Neural cell (in vitro differentiated cells): ENCODE data around the gene CLIP3. TPM values are rescaled to one million over a fixed set of nuclear protein-coding genes. Genes with fewer than 3 reads are reported as not detected.

Experiments
- H2AFZ ChIP-seq: fragments of 200-600, 300-800 bp; sonication (generic), shearing (Covaris generic); 2 replicates; pipeline ENCODE4 v1.6.0; 2014; ENCODE audit warnings: low read depth, mild to moderate bottlenecking, antibody characterized with exemption, low read length, moderate library complexity
- H3F3A ChIP-seq: fragments of 200-600 bp; shearing (Covaris generic); 2 replicates; pipeline ENCODE4 v1.6.1; 2016; ENCODE audit warnings: mild to moderate bottlenecking, moderate library complexity, mixed read lengths, antibody characterized with exemption, low read length; ENCODE audit not compliant: insufficient read depth, poor library complexity, severe bottlenecking
- H3K27ac ChIP-seq: fragments of 200-600, 300-800 bp; sonication (generic), shearing (Covaris generic); 2 replicates; pipeline ENCODE4 v1.5.1; 2014; ENCODE audit warnings: mild to moderate bottlenecking, low read length, moderate library complexity
- H3K27me3 ChIP-seq: fragments of 300-800, 200-600 bp; sonication (generic), shearing (Covaris generic); 2 replicates; pipeline ENCODE4 v1.6.0; 2014; ENCODE audit warnings: mild to moderate bottlenecking, low read depth, low read length, moderate library complexity; ENCODE audit not compliant: insufficient read depth
- H3K36me3 ChIP-seq: fragments of 300-800, 200-600 bp; sonication (generic), shearing (Covaris generic); 2 replicates; pipeline ENCODE4 v1.5.1; 2014; ENCODE audit warnings: mild to moderate bottlenecking, antibody characterized with exemption, low read length, moderate library complexity; ENCODE audit not compliant: insufficient read depth
- H3K4me2 ChIP-seq: fragments of 300-800, 200-600 bp; sonication (generic), shearing (Covaris generic); 2 replicates; pipeline ENCODE4 v1.6.0; 2014; ENCODE audit warnings: mild to moderate bottlenecking, low read length
- H3K4me3 ChIP-seq: fragments of 300-800, 200-600 bp; sonication (generic), shearing (Covaris generic); 2 replicates; pipeline ENCODE4 v1.5.1; 2014; ENCODE audit warnings: mild to moderate bottlenecking, low read length, moderate library complexity
- H3K79me2 ChIP-seq: fragments of 200-600 bp; shearing (Covaris generic); replicated peaks from 2 replicates; pipeline ENCODE4 v1.6.0; 2014; ENCODE audit warnings: mild to moderate bottlenecking, low read length, moderate library complexity; ENCODE audit not compliant: insufficient read depth
- H3K9ac ChIP-seq: fragments of 300-800, 200-600 bp; sonication (generic), shearing (Covaris generic); 2 replicates; pipeline ENCODE4 v1.6.1; 2016; ENCODE audit warnings: mild to moderate bottlenecking, low read length, mixed read lengths
- H3K9me2 ChIP-seq: fragments of 200-600 bp; shearing (Covaris generic); 2 replicates; pipeline ENCODE4 v1.6.1; 2016; ENCODE audit warnings: mild to moderate bottlenecking, low read length, mixed read lengths; ENCODE audit not compliant: insufficient read depth
- H3K9me3 ChIP-seq: fragments of 200-600, 300-800 bp; sonication (generic), shearing (Covaris generic); 2 replicates; pipeline ENCODE4 v1.6.1; 2016; ENCODE audit warnings: mild to moderate bottlenecking, mixed run types, low read length, moderate library complexity, mixed read lengths
- H4K20me1 ChIP-seq: fragments of 200-600 bp; shearing (Covaris generic); 2 replicates; pipeline ENCODE4 v1.6.1; 2016; ENCODE audit warnings: mild to moderate bottlenecking, mixed run types; ENCODE audit not compliant: insufficient read depth
- CTCF ChIP-seq: fragments of 450-650 bp; IDR thresholded peaks from 2 replicates; pipeline ENCODE4 v1.5.1; 2014; ENCODE audit warnings: antibody characterized with exemption, mild to moderate bottlenecking, moderate library complexity; ENCODE audit not compliant: poor library complexity, severe bottlenecking
- EP300 ChIP-seq: fragments of 450-650 bp; conservative IDR thresholded peaks from 2 replicates; pipeline ENCODE4 v1.6.1; 2014; ENCODE audit warnings: antibody characterized with exemption, mild to moderate bottlenecking, moderate library complexity; ENCODE audit not compliant: poor library complexity, severe bottlenecking
- EZH2 ChIP-seq: fragments of 200-600, 300-800 bp; shearing (Covaris generic), sonication (generic); IDR thresholded peaks from 2 replicates; pipeline ENCODE4 v1.6.1; 2014; ENCODE audit warnings: antibody characterized with exemption, low read length, borderline replicate concordance, mild to moderate bottlenecking; ENCODE audit not compliant: insufficient read depth, poor library complexity, severe bottlenecking
- MXI1 ChIP-seq: fragments of 450-650 bp; conservative IDR thresholded peaks from 2 replicates; pipeline ENCODE4 v1.6.1; 2014; ENCODE audit warnings: antibody characterized with exemption, mild to moderate bottlenecking; ENCODE audit not compliant: poor library complexity, severe bottlenecking
- POLR2AphosphoS5 ChIP-seq: IDR thresholded peaks from 2 replicates; pipeline ENCODE4 v1.6.1; 2012
- RAD21 ChIP-seq: fragments of 450-650 bp; conservative IDR thresholded peaks from 2 replicates; pipeline ENCODE4 v1.6.1; 2014; ENCODE audit warnings: antibody characterized with exemption, mild to moderate bottlenecking, moderate library complexity
- SMC3 ChIP-seq: fragments of 450-650 bp; conservative IDR thresholded peaks from 2 replicates; pipeline ENCODE4 v1.6.1; 2014; ENCODE audit warnings: antibody characterized with exemption, mild to moderate bottlenecking, moderate library complexity; ENCODE audit not compliant: poor library complexity
- TAF1 ChIP-seq: IDR thresholded peaks from 2 replicates; pipeline ENCODE4 v1.6.1; 2012; ENCODE audit warnings: low read depth
- polyA plus RNA-seq: library from polyadenylated mRNA; depleted of rRNA; stranded (reverse); fragments of >200 nt; gene quantifications from 2 replicates; pipeline ENCODE4 v1.2.3, GENCODE V29; 2014
- TF ChIP-seq, protein P1 (sequence below): IDR thresholded peaks from 2 replicates; pipeline ENCODE4 v1.6.1; 2012; ENCODE audit warnings: borderline replicate concordance

Gene CLIP3
- polyA plus RNA-seq, 1 donor from 2014 or later: 5.6 TPM

- no peaks in the 10 kb centered on the region for H3F3A ChIP-seq
- H3K9me2 ChIP-seq: no peaks in the 10 kb centered on the region
- no peak overlapping the region for H2AFZ ChIP-seq
- H3K36me3 ChIP-seq: no peaks in the 10 kb centered on the region
- no peak overlapping the region for H3K4me2 ChIP-seq
- H3K27ac ChIP-seq: no peak overlapping the region
- no peaks in the 10 kb centered on the region for H3K27me3 ChIP-seq
- no peaks in the 10 kb centered on the region for H3K9me3 ChIP-seq
- no peaks in the 10 kb centered on the region for H4K20me1 ChIP-seq
- H3K9ac ChIP-seq: no peak overlapping the region
- H3K4me3 ChIP-seq: no peak overlapping the region
- no peak for TF ChIP-seq TAF1
- no peak for TF ChIP-seq EP300
- no peak for TF ChIP-seq RAD21
- TF ChIP-seq, protein P1, sequence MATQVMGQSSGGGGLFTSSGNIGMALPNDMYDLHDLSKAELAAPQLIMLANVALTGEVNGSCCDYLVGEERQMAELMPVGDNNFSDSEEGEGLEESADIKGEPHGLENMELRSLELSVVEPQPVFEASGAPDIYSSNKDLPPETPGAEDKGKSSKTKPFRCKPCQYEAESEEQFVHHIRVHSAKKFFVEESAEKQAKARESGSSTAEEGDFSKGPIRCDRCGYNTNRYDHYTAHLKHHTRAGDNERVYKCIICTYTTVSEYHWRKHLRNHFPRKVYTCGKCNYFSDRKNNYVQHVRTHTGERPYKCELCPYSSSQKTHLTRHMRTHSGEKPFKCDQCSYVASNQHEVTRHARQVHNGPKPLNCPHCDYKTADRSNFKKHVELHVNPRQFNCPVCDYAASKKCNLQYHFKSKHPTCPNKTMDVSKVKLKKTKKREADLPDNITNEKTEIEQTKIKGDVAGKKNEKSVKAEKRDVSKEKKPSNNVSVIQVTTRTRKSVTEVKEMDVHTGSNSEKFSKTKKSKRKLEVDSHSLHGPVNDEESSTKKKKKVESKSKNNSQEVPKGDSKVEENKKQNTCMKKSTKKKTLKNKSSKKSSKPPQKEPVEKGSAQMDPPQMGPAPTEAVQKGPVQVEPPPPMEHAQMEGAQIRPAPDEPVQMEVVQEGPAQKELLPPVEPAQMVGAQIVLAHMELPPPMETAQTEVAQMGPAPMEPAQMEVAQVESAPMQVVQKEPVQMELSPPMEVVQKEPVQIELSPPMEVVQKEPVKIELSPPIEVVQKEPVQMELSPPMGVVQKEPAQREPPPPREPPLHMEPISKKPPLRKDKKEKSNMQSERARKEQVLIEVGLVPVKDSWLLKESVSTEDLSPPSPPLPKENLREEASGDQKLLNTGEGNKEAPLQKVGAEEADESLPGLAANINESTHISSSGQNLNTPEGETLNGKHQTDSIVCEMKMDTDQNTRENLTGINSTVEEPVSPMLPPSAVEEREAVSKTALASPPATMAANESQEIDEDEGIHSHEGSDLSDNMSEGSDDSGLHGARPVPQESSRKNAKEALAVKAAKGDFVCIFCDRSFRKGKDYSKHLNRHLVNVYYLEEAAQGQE: no peak
- TF ChIP-seq EZH2: no peak
- TF ChIP-seq POLR2AphosphoS5: no peak
- TF ChIP-seq CTCF: no peak
- no peak for TF ChIP-seq SMC3
- no peak for TF ChIP-seq MXI1
- no peaks in the 10 kb centered on the region for H3K79me2 ChIP-seq
Measured at GRCh38 chr19:35978832-35979365, 53.8 kb downstream of the CLIP3 start.

DNA sequence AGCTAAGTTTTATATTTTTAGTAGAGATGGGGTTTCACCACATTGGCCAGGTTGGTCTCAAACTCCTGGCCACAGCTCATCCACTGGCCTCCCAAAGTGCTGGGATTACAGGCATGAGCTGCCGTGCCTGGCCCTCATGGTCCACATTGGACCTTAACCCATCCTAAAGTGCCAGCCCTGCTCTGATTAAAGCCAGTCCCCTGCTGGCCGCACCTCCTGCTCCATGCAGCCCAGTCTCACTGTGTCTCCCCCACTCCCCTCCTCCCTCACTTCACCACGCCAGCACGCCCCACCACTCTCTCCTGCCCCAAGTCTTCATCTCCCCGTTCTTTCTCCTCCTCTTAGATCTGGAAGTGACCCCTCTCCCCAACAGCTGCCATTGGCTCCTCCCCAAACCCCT lies 54.4 kb downstream of the CLIP3 start:
- no peaks in the 10 kb centered on the region for H3K9me2 ChIP-seq
- no peaks in the 10 kb centered on the region for H3F3A ChIP-seq
- H3K4me3 ChIP-seq: no peak overlapping the region
- no peak overlapping the region for H3K4me2 ChIP-seq
- H3K27ac ChIP-seq: no peak overlapping the region
- H2AFZ ChIP-seq: no peak overlapping the region
- no peaks in the 10 kb centered on the region for H3K36me3 ChIP-seq
- H4K20me1 ChIP-seq: no peaks in the 10 kb centered on the region
- no peaks in the 10 kb centered on the region for H3K79me2 ChIP-seq
- H3K27me3 ChIP-seq: no peaks in the 10 kb centered on the region
- no peak for TF ChIP-seq TAF1
- TF ChIP-seq, protein P1: no peak
- no peaks in the 10 kb centered on the region for H3K9me3 ChIP-seq
- no peak overlapping the region for H3K9ac ChIP-seq
